Activated naive CD4-positive, alpha-beta T cell treated with anti-CD3 and anti-CD28 coated beads, Interleukin-2, amount 50 U/mL, for 24 hours (primary cell): Measurements from ENCODE around the gene PLPP1.

ENCODE experiments used
- H3K27ac Mint-ChIP-seq: one replicate; pipeline ENCODE4 v1.8.0; 2021; ENCODE audit warnings: mild to moderate bottlenecking, mixed read lengths
- H3K27me3 Mint-ChIP-seq: one replicate; pipeline ENCODE4 v1.8.0; 2021; ENCODE audit warnings: mixed read lengths
- H3K36me3 Mint-ChIP-seq: one replicate; pipeline ENCODE4 v1.8.0; 2021; ENCODE audit warnings: mixed read lengths
- H3K4me1 Mint-ChIP-seq: one replicate; pipeline ENCODE4 v1.8.0; 2021; ENCODE audit warnings: mixed read lengths
- H3K4me3 Mint-ChIP-seq: one replicate; pipeline ENCODE4 v1.8.0; 2021; ENCODE audit warnings: mild to moderate bottlenecking, mixed read lengths
- H3K9me3 Mint-ChIP-seq: one replicate; pipeline ENCODE4 v1.8.0; 2021; ENCODE audit warnings: mixed read lengths

The PLPP1 gene

DNA sequence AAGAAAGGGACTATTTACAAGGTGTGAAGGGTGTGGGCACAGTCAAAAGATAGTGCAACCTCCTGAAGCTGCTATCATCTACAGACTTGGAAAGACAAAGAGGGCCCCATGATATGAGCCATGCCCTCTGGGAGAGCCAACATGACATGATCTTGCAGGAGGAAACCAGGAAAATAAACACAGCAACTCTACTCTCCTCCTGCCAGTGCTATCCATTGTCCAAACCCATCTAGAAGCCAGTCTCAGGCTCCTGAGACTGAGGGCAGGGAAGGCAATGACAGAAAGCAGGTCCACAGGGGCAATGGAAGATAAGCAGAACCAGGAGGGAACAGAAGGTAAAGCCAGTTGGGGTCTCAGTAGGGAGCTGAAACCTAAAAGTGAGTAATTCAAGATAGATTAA lies 37.1 kb downstream of the PLPP1 start:
- no peaks in the 10 kb centered on the region for H3K27me3 Mint-ChIP-seq
- peaks cover 2% of the 10 kb centered on the region for H3K36me3 Mint-ChIP-seq
- no peaks in the 10 kb centered on the region for H3K9me3 Mint-ChIP-seq
- H3K4me1 Mint-ChIP-seq, result peaks cover 24% of the 10 kb centered on the region
- H3K27ac Mint-ChIP-seq, result no peak overlapping the region
- H3K4me3 Mint-ChIP-seq, result no peak overlapping the region

- H3K9me3 Mint-ChIP-seq, result no peaks in the 10 kb centered on the region
- H3K4me1 Mint-ChIP-seq, result peaks cover 18% of the 10 kb centered on the region
- H3K4me3 Mint-ChIP-seq, result no peak overlapping the region
- H3K36me3 Mint-ChIP-seq, result no peaks in the 10 kb centered on the region
- H3K27ac Mint-ChIP-seq, result no peak overlapping the region
- no peaks in the 10 kb centered on the region for H3K27me3 Mint-ChIP-seq
Observed at GRCh38 chr5:55495216-55495615, 39.5 kb downstream of the PLPP1 start.

DNA sequence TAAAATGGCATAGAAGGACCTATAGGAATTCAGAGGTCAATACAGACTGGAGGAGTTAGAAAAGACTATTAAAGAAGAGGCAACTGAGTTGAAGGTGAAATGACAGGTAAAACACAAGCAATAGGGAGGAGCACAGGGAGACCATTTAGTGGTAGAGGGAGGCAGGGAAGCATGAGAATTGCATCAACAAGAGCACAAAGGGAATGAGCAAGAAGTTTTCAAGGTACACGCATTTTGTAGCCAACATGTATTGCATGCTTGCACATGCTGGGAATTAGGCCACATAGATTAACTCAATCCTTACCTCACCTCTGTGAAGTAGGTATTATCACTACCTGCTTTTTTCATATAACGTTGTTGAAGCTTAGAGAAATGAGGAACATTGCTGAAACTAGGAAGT lies 42.3 kb downstream of the PLPP1 start:
- no peaks in the 10 kb centered on the region for H3K9me3 Mint-ChIP-seq
- peaks cover 1% of the 10 kb centered on the region for H3K36me3 Mint-ChIP-seq
- H3K4me3 Mint-ChIP-seq, result no peak overlapping the region
- H3K27me3 Mint-ChIP-seq, result no peaks in the 10 kb centered on the region
- H3K4me1 Mint-ChIP-seq, result peaks cover 2% of the 10 kb centered on the region
- no peak overlapping the region for H3K27ac Mint-ChIP-seq

GRCh38 chr5:55485073-55485472 lies 49.7 kb downstream of the PLPP1 start:
- Mint-ChIP-seq H3K27ac (no peak overlapping the region), H3K9me3 (no peaks in the 10 kb centered on the region), H3K36me3 (peaks cover 5% of the 10 kb centered on the region), H3K4me1 (peaks cover 13% of the 10 kb centered on the region), H3K27me3 (no peaks in the 10 kb centered on the region), H3K4me3 (no peak overlapping the region)

- no peak overlapping the region for H3K27ac Mint-ChIP-seq
- H3K36me3 Mint-ChIP-seq, result peaks cover 5% of the 10 kb centered on the region
- H3K4me3 Mint-ChIP-seq, result no peak overlapping the region
- peaks cover 19% of the 10 kb centered on the region for H3K4me1 Mint-ChIP-seq
- no peaks in the 10 kb centered on the region for H3K27me3 Mint-ChIP-seq
- no peaks in the 10 kb centered on the region for H3K9me3 Mint-ChIP-seq
Observed at GRCh38 chr5:55484531-55484930, 50.2 kb downstream of the PLPP1 start.

GRCh38 chr5:55483885-55484284 lies 50.9 kb downstream of the PLPP1 start:
- H3K4me1 Mint-ChIP-seq, result peaks cover 22% of the 10 kb centered on the region
- H3K9me3 Mint-ChIP-seq, result no peaks in the 10 kb centered on the region
- H3K4me3 Mint-ChIP-seq, result no peak overlapping the region
- peaks cover 4% of the 10 kb centered on the region for H3K36me3 Mint-ChIP-seq
- no peak overlapping the region for H3K27ac Mint-ChIP-seq
- no peaks in the 10 kb centered on the region for H3K27me3 Mint-ChIP-seq

DNA sequence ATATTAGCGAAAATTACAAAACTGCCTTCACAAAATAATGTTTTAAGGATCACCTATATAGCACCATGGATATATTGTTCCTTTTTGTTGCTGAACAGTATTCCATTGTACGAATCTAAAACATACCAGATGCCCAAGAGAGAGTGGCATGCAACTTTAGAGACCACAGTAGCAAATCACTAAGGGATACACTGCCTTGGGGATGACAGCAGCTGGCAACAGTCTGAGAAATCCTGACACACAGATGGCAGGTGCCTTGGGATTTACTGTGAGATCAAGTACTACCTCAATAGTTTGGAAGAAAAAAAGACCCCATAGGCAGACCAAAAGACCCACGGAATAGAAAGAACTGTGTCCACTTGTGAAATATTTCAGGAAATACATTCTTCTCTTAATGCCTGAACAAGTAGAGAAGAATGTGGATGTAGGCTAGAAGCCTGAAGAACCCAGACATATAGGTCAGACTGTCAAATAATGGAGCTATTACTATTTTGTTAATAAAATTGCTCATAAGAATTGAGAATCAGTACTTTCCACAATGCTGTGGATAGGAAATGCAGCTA lies 53.4 kb downstream of the PLPP1 start:
- no peaks in the 10 kb centered on the region for H3K9me3 Mint-ChIP-seq
- H3K27ac Mint-ChIP-seq, result no peak overlapping the region
- no peaks in the 10 kb centered on the region for H3K27me3 Mint-ChIP-seq
- peaks cover 22% of the 10 kb centered on the region for H3K4me1 Mint-ChIP-seq
- peaks cover 4% of the 10 kb centered on the region for H3K36me3 Mint-ChIP-seq
- no peak overlapping the region for H3K4me3 Mint-ChIP-seq

- Mint-ChIP-seq H3K27me3 (no peaks in the 10 kb centered on the region), H3K4me1 (peaks cover 22% of the 10 kb centered on the region), H3K27ac (no peak overlapping the region), H3K36me3 (peaks cover 4% of the 10 kb centered on the region), H3K9me3 (no peaks in the 10 kb centered on the region), H3K4me3 (no peak overlapping the region)
Observed at GRCh38 chr5:55480781-55481180, 54.0 kb downstream of the PLPP1 start.

GRCh38 chr5:55472642-55473041 lies 62.1 kb downstream of the PLPP1 start:
- peaks cover 12% of the 10 kb centered on the region for H3K4me1 Mint-ChIP-seq
- no peak overlapping the region for H3K4me3 Mint-ChIP-seq
- H3K36me3 Mint-ChIP-seq, result peaks cover 9% of the 10 kb centered on the region
- no peaks in the 10 kb centered on the region for H3K27me3 Mint-ChIP-seq
- no peaks in the 10 kb centered on the region for H3K9me3 Mint-ChIP-seq
- H3K27ac Mint-ChIP-seq, result no peak overlapping the region

- H3K27me3 Mint-ChIP-seq, result no peaks in the 10 kb centered on the region
- peaks cover 14% of the 10 kb centered on the region for H3K4me1 Mint-ChIP-seq
- H3K27ac Mint-ChIP-seq, result no peak overlapping the region
- H3K4me3 Mint-ChIP-seq, result no peak overlapping the region
- H3K9me3 Mint-ChIP-seq, result no peaks in the 10 kb centered on the region
- peaks cover 11% of the 10 kb centered on the region for H3K36me3 Mint-ChIP-seq
Observed at GRCh38 chr5:55471468-55471867, 63.3 kb downstream of the PLPP1 start.

- Mint-ChIP-seq H3K4me1 (peaks cover 14% of the 10 kb centered on the region), H3K4me3 (no peak overlapping the region), H3K27ac (no peak overlapping the region), H3K36me3 (peaks cover 16% of the 10 kb centered on the region), H3K27me3 (no peaks in the 10 kb centered on the region), H3K9me3 (no peaks in the 10 kb centered on the region)
Observed at GRCh38 chr5:55470282-55470681, 64.5 kb downstream of the PLPP1 start.

DNA sequence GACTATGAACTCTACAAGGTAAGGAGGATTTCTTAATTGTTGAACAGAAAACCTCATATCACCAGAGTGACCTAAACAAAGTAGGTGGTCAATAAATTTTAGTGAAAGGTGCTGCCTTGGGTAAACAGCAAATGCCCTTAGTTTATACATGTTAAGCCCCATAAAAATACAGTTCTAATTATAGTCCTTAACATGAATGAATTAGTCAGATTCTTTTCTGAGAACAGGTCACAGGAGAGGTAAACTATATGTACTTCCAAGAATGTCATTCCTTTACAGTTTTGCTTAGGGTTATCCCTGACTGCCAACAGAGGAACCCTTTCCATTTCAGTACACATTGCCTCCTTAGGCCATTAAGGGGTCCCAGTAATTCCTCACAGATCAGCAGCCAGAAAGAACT lies 64.9 kb downstream of the PLPP1 start:
- Mint-ChIP-seq H3K4me3 (no peak overlapping the region), H3K36me3 (peaks cover 17% of the 10 kb centered on the region), H3K27me3 (no peaks in the 10 kb centered on the region), H3K4me1 (peaks cover 14% of the 10 kb centered on the region), H3K9me3 (no peaks in the 10 kb centered on the region), H3K27ac (no peak overlapping the region)

GRCh38 chr5:55467862-55468551 lies 66.8 kb downstream of the PLPP1 start:
- no peaks in the 10 kb centered on the region for H3K27me3 Mint-ChIP-seq
- peaks cover 23% of the 10 kb centered on the region for H3K36me3 Mint-ChIP-seq
- H3K27ac Mint-ChIP-seq, result peak overlapping the region; percentile 32
- no peak overlapping the region for H3K4me3 Mint-ChIP-seq
- H3K9me3 Mint-ChIP-seq, result no peaks in the 10 kb centered on the region
- peaks cover 14% of the 10 kb centered on the region for H3K4me1 Mint-ChIP-seq

- Mint-ChIP-seq H3K4me3 (no peak overlapping the region), H3K4me1 (peaks cover 7% of the 10 kb centered on the region), H3K27ac (no peak overlapping the region), H3K9me3 (no peaks in the 10 kb centered on the region), H3K36me3 (peaks cover 27% of the 10 kb centered on the region), H3K27me3 (no peaks in the 10 kb centered on the region)
Observed at GRCh38 chr5:55463613-55464012, 71.2 kb downstream of the PLPP1 start.

DNA sequence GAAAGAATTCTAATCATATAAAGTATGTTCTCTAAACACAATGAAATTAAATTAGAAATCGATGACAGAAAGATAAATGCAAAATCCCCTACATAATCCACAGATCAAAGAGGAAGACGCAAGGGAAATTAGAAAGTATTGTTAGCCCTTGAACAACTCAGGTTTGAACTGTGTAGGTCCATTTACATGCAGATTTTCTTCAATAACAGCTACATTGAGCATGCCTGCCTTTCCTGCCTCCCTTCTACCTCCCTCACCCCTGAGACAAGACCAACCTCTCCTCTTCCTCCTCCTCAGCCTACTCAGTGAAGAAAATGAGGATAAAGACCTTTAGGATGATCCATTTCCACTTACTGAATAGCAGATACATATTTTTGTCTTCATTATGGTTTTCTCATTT lies 75.2 kb downstream of the PLPP1 start:
- Mint-ChIP-seq H3K4me1 (peaks cover 7% of the 10 kb centered on the region), H3K27ac (no peak overlapping the region), H3K27me3 (no peaks in the 10 kb centered on the region), H3K9me3 (no peaks in the 10 kb centered on the region), H3K36me3 (peaks cover 16% of the 10 kb centered on the region), H3K4me3 (no peak overlapping the region)

GRCh38 chr5:55456216-55456895 lies 78.4 kb downstream of the PLPP1 start:
- Mint-ChIP-seq H3K36me3 (peaks cover 6% of the 10 kb centered on the region), H3K4me1 (peaks cover 7% of the 10 kb centered on the region), H3K4me3 (no peak overlapping the region), H3K27ac (peak overlapping the region; percentile 52), H3K9me3 (no peaks in the 10 kb centered on the region), H3K27me3 (no peaks in the 10 kb centered on the region)
